DOHH2 (cell line): ENCODE results near the gene AGAP3.

Source experiments
- CTCF ChIP-seq: fragments of 200-600 bp; sonication (generic); IDR thresholded peaks from one replicate; pipeline ENCODE4 v1.5.1; 2014; ENCODE audit warnings: antibody characterized with exemption, mild to moderate bottlenecking, low read depth, low read length; ENCODE audit not compliant: poor library complexity, severe bottlenecking
- EZH2phosphoT487 ChIP-seq: fragments of 200-600 bp; sonication (generic); IDR thresholded peaks from 2 replicates; pipeline ENCODE4 v1.6.1; 2017; ENCODE audit warnings: borderline replicate concordance, mild to moderate bottlenecking, antibody characterized with exemption, low read length, moderate library complexity, mixed read lengths

GRCh38 chr7:151062399-151063211, 23.7 kb upstream of the AGAP3 start:
- TF ChIP-seq CTCF (no peak), EZH2phosphoT487 (no peak)
